Activated CD8-positive, alpha-beta memory T cell treated with anti-CD3 and anti-CD28 coated beads, Interleukin-2, amount 10 ng/mL, durations not matched to agents 7 days and 5 days (primary cell): ENCODE measurements around the gene HINFP. TPM values are rescaled to one million over a fixed set of nuclear protein-coding genes. Genes with fewer than 3 reads are reported as not detected.
"Not testable (repeated sequence)": the region's sequence is repeated elsewhere in the genome, so short reads cannot be mapped to it uniquely, and the experiment has no call there.

ENCODE experiments used
- ATAC-seq: fragments of 150-1000 bp; cut with Tn5 transposase; one replicate; pipeline ENCODE4 v1.10.0; 2021; ENCODE audit warnings: moderate library complexity
- CTCF ChIA-PET: fragments of 350-600 bp; sonication (Branson Sonifier 250); formaldehyde crosslinking; loops from one replicate; lab custom pipeline; 2021; ENCODE audit warnings: antibody characterized with exemption; lab: Charles Lee
- DNase-seq: peaks from one replicate; pipeline ENCODE4 v3.0.0-alpha.2; 2020
- H3K27ac Mint-ChIP-seq: one replicate; pipeline ENCODE4 v1.8.0; 2021; ENCODE audit warnings: mild to moderate bottlenecking, mixed read lengths
- H3K27me3 Mint-ChIP-seq: one replicate; pipeline ENCODE4 v1.8.0; 2021; ENCODE audit warnings: mixed read lengths
- H3K36me3 Mint-ChIP-seq: one replicate; pipeline ENCODE4 v1.8.0; 2021; ENCODE audit warnings: mild to moderate bottlenecking, mixed read lengths
- H3K4me1 Mint-ChIP-seq: one replicate; pipeline ENCODE4 v1.8.0; 2021; ENCODE audit warnings: mixed read lengths
- H3K4me3 Mint-ChIP-seq: one replicate; pipeline ENCODE4 v1.8.0; 2021; ENCODE audit warnings: mild to moderate bottlenecking, moderate library complexity, mixed read lengths
- H3K9me3 Mint-ChIP-seq: one replicate; pipeline ENCODE4 v1.8.0; 2022; ENCODE audit warnings: low read depth, mixed read lengths
- total RNA-seq, 2 experiments: library from RNA; stranded (reverse); gene quantifications; one replicate each; pipeline ENCODE4 v1.2.3, GENCODE V29; 2021

The HINFP gene
- total RNA-seq, 2 experiments from 2014 or later, result 40.4 to 43.0 TPM

DNA sequence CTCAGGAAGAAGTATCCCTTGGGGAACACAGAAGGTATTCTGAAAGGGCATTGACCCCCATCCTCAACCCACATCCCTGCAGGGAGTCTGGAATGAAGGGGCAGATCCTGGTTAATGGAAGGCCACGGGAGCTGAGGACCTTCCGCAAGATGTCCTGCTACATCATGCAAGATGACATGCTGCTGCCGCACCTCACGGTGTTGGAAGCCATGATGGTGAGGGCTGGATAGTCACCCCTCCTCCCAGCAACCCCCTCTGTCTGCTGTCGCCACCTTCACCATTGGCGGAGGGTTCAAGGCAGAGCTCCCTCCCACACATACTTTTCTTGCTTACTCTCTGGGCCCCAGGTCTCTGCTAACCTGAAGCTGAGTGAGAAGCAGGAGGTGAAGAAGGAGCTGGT is 32.8 kb downstream of the HINFP start:
- H3K36me3 Mint-ChIP-seq, result no peaks in the 10 kb centered on the region
- peaks cover 54% of the 10 kb centered on the region for H3K27me3 Mint-ChIP-seq
- DNase-seq (no peak), ATAC-seq (no peak)
- H3K4me1 Mint-ChIP-seq, result peaks cover 5% of the 10 kb centered on the region
- CTCF ChIA-PET, result interaction anchor here (0.6 to 1.7 kb wide), 3 partner anchors 15 to 44 kb away, joined by 3 to 5 read pairs (median 5); no protein-coding TSS in a partner anchor
- H3K27ac Mint-ChIP-seq, result no peak overlapping the region
- no peak overlapping the region for H3K4me3 Mint-ChIP-seq
- no peaks in the 10 kb centered on the region for H3K9me3 Mint-ChIP-seq

DNA sequence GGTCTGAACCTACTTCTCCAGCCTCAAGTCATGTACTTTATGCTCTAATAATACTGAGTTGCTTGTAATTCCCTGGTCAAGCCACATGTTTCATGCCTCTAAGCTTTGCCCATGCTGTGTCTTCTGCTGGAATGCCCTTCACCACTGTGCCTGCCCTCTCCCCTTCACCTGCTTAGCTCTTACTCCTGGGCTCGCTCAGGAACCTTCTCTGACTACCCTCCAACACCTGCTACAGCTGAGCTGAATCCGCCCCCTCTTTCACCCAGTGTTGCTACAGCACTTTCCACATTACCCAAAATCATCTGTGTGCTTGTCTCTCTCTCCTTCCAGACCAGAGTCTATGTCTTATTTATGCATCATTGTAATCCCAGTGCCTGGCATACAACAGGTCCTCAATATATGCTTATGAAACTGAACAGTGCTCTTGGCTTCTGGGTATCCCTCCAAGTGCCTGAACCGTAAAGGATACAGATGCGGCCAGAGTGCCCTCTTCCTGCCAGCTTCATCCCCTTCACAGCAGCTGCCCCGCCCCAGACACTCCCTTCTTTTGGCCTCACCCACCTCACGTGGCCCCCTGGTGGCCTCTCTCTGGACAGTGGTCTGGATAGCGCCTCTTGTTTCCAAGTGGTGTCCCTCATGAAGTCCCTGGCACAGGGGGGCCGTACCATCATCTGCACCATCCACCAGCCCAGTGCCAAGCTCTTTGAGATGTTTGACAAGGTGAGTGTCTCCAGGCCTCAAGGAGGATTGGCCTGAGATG is 34.5 kb downstream of the HINFP start:
- H3K36me3 Mint-ChIP-seq, result no peaks in the 10 kb centered on the region
- no peak overlapping the region for H3K4me3 Mint-ChIP-seq
- no peak overlapping the region for H3K27ac Mint-ChIP-seq
- CTCF ChIA-PET, result interaction anchor here (1.3 to 1.9 kb wide), 4 partner anchors 11 to 54 kb away, joined by 3 to 4 read pairs (median 3); partner anchors contain the start of genes DPAGT1 and HINFP
- H3K4me1 Mint-ChIP-seq, result peaks cover 4% of the 10 kb centered on the region
- ATAC-seq, result no peak
- peaks cover 41% of the 10 kb centered on the region for H3K27me3 Mint-ChIP-seq
- DNase-seq, result no peak
- no peaks in the 10 kb centered on the region for H3K9me3 Mint-ChIP-seq

DNA sequence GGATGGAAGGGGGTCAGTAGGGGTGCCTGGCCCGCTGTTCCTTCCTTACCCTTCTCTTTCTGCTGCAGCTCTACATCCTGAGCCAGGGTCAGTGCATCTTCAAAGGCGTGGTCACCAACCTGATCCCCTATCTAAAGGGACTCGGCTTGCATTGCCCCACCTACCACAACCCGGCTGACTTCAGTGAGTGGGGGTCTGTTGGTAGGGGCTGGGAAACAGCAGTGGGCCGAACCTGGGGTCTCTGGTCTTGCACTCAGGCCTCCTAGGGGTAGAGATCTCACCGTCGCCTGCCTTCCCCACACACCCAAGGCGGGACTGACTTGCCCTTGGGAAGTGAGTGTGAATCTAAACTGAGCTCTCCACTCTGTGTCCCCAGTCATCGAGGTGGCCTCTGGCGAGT is 35.1 kb downstream of the HINFP start:
- no peaks in the 10 kb centered on the region for H3K9me3 Mint-ChIP-seq

GRCh38 chr11:119157063-119157462 is 35.7 kb downstream of the HINFP start:
- H3K9me3 Mint-ChIP-seq, result no peaks in the 10 kb centered on the region
- DNase-seq (no peak), ATAC-seq (no peak)
- CTCF ChIA-PET, result interaction anchor here (1.3 to 1.9 kb wide), 3 partner anchors 12 to 39 kb away, joined by 4 read pairs; no protein-coding TSS in a partner anchor
- no peak overlapping the region for H3K27ac Mint-ChIP-seq
- H3K36me3 Mint-ChIP-seq, result no peaks in the 10 kb centered on the region
- H3K4me1 Mint-ChIP-seq, result peaks cover 4% of the 10 kb centered on the region
- peaks cover 30% of the 10 kb centered on the region for H3K27me3 Mint-ChIP-seq
- no peak overlapping the region for H3K4me3 Mint-ChIP-seq

More for the DNA sequence above, 35.1 kb downstream of the HINFP start:
- CTCF ChIA-PET, result interaction anchor here (1.3 to 1.9 kb wide), 4 partner anchors 11 to 54 kb away, joined by 3 to 4 read pairs (median 3); partner anchors contain the start of genes DPAGT1 and HINFP
- ATAC-seq (no peak), DNase-seq (no peak)
- Mint-ChIP-seq H3K4me1 (peaks cover 4% of the 10 kb centered on the region), H3K27ac (no peak overlapping the region), H3K4me3 (no peak overlapping the region), H3K27me3 (peaks cover 36% of the 10 kb centered on the region), H3K36me3 (no peaks in the 10 kb centered on the region)

DNA sequence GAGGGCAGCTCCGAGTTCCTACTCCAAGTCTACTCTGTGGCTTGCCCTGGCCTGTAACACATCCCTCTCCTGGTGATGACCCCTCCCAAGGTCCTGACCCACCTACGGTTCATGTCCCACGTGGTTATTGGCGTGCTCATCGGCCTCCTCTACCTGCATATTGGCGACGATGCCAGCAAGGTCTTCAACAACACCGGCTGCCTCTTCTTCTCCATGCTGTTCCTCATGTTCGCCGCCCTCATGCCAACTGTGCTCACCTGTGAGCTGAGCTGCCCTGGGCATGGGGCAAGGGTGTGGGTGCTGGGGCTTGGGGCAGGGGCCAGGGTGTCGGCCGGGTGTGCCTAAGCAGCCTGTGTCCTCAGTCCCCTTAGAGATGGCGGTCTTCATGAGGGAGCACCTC is 37.1 kb downstream of the HINFP start:
- no peak for ATAC-seq
- Mint-ChIP-seq H3K36me3 (no peaks in the 10 kb centered on the region), H3K4me3 (no peak overlapping the region), H3K27me3 (peaks cover 19% of the 10 kb centered on the region), H3K4me1 (peaks cover 4% of the 10 kb centered on the region), H3K9me3 (no peaks in the 10 kb centered on the region), H3K27ac (no peak overlapping the region)
- CTCF ChIA-PET, result interaction anchor here (1.3 to 1.5 kb wide), 2 partner anchors 11 to 38 kb away, joined by 4 read pairs; no protein-coding TSS in a partner anchor
- DNase-seq, result no peak

DNA sequence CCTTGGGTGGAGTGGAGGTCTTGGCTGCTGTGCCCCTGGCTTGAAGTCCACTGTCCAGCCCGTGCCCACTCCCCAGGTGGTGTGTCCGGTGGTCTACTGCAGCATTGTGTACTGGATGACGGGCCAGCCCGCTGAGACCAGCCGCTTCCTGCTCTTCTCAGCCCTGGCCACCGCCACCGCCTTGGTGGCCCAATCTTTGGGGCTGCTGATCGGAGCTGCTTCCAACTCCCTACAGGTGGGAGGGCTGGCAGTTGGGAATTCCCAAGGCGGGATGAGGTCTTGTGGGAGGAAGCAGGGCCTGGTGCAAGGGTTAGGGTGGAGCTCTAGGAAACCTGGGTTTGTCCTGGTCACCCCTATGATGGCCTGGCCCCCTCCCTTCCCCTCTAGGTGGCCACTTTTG is 38.8 kb downstream of the HINFP start:
- DNase-seq (no peak), ATAC-seq (no peak)
- H3K4me3 Mint-ChIP-seq, result no peak overlapping the region
- no peak overlapping the region for H3K27ac Mint-ChIP-seq
- CTCF ChIA-PET, result interaction anchor here (0.5 to 1.3 kb wide), 4 partner anchors 17 to 220 kb away, joined by 3 to 4 read pairs (median 3); no protein-coding TSS in a partner anchor
- no peaks in the 10 kb centered on the region for H3K9me3 Mint-ChIP-seq
- no peaks in the 10 kb centered on the region for H3K36me3 Mint-ChIP-seq
- peaks cover 10% of the 10 kb centered on the region for H3K27me3 Mint-ChIP-seq
- peaks cover 4% of the 10 kb centered on the region for H3K4me1 Mint-ChIP-seq

- no peak overlapping the region for H3K4me3 Mint-ChIP-seq
- H3K27ac Mint-ChIP-seq, result no peak overlapping the region
- ATAC-seq (no peak), DNase-seq (no peak)
- CTCF ChIA-PET, result no interaction called here
- peaks cover 2% of the 10 kb centered on the region for H3K27me3 Mint-ChIP-seq
- no peaks in the 10 kb centered on the region for H3K9me3 Mint-ChIP-seq
- no peaks in the 10 kb centered on the region for H3K36me3 Mint-ChIP-seq
- peaks cover 2% of the 10 kb centered on the region for H3K4me1 Mint-ChIP-seq
Measured at GRCh38 chr11:119161871-119162270, 40.5 kb downstream of the HINFP start.

- no peak overlapping the region for H3K4me3 Mint-ChIP-seq
- no peaks in the 10 kb centered on the region for H3K36me3 Mint-ChIP-seq
- H3K9me3 Mint-ChIP-seq, result no peaks in the 10 kb centered on the region
- no peak overlapping the region for H3K27ac Mint-ChIP-seq
- no peak for DNase-seq
- H3K27me3 Mint-ChIP-seq, result no peaks in the 10 kb centered on the region
- CTCF ChIA-PET, result interaction anchor here (1.1 to 1.2 kb wide), 2 partner anchors 11 to 109 kb away, joined by 3 read pairs; no protein-coding TSS in a partner anchor
- no peak for ATAC-seq
- H3K4me1 Mint-ChIP-seq, result peaks cover 16% of the 10 kb centered on the region
Measured at GRCh38 chr11:119166368-119167076, 45.1 kb downstream of the HINFP start.

DNA sequence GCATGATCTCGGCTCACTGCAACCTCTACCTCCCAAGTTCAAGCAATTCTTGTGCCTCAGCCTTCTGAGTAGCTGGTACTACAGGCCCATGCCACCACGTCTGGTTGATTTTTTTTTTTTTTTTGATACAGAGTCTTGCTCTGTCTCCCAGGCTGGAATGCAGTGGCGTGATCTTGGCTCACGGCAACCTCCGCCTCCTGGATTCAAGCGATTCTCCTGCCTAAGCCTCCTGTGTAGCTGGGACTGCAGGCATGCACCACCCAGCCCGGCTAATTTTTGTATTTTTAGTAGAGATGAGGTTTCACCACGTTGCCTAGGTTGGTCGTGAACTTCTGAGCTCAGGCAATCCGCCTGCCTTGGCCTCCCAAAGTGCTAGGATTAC is 45.7 kb downstream of the HINFP start:
- H3K36me3 Mint-ChIP-seq, H3K9me3 Mint-ChIP-seq, H3K4me3 Mint-ChIP-seq, H3K27ac Mint-ChIP-seq, DNase-seq, ATAC-seq, H3K27me3 Mint-ChIP-seq: not testable (repeated sequence)
- peaks cover 16% of the 10 kb centered on the region for H3K4me1 Mint-ChIP-seq
- CTCF ChIA-PET, result interaction anchor here (1.1 to 1.2 kb wide), 2 partner anchors 11 to 109 kb away, joined by 3 read pairs; no protein-coding TSS in a partner anchor

DNA sequence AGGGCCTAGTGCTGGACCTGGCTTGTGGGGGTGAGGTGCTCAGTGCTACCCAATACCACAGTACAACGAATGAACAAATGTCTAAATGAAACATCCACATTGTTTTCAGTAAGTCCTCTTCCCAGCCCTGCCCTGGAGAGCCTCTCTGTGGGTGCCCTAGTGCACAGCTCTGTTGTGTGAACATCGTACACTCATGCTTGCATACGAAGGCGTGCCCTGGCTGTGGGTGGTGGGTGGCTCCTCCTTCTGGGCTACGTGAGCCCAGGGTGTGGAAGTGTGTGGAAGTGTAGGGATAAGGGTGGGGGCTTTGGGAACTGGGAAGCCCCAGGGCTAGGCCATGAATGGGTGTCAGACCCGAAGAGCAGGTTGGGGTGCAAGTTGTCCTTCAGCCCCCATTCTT is 46.6 kb downstream of the HINFP start:
- ATAC-seq, result no peak
- H3K4me1 Mint-ChIP-seq, result peaks cover 20% of the 10 kb centered on the region
- H3K36me3 Mint-ChIP-seq, result no peaks in the 10 kb centered on the region
- CTCF ChIA-PET, result interaction anchor here (1.2 to 2.0 kb wide), 2 partner anchors 110 to 156 kb away, joined by 3 to 13 read pairs; no protein-coding TSS in a partner anchor
- H3K9me3 Mint-ChIP-seq, result no peaks in the 10 kb centered on the region
- peak overlapping the region; percentile 53 for H3K27ac Mint-ChIP-seq
- H3K4me3 Mint-ChIP-seq, result peak overlapping the region; percentile 51
- H3K27me3 Mint-ChIP-seq, result no peaks in the 10 kb centered on the region
- DNase-seq, result no peak

DNA sequence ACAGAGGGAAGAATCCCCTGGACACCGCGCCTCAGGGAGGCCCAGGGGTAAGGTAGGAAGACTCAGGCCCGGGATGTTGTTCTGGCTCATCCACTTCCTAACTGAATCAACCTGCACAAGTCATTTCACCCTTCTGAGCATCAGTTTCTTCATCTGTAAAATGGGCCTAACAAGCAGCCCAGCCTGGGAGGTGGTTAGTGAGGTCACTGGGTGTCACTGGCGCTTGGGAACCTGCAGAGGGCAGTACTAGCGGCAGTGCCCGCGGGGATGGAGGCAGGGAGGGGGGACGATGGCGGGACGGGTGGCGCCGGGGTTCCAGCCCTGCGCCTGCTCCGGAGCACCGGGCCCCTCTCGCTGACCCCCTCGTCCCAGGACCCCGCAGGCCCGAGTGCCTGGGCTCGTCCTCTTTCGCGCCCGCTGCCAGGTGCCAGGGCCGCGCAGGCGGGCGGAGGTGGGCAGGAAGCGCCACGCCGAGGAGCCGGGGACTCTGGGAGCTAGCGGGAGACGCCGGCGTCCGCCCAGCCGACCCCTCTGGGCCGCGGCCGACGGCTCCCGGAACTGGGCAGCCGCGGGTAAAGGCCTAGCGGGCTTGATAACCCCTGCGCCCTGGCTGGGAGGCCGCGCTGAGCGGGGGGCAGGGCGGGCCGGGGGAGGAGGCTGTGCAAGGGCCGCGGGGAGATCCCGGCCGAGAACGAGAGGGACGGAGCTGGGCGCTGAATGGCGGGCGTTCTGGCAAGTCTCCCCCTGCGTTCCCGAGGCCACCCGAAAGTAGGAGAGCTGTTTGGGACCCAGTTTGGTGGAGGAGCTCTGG is 47.3 kb downstream of the HINFP start, which contains the start of gene NLRX1:
NLRX1 (plus strand) TSS at position 255 of the 811 bp plus-strand sequence. CDS start 2,679 bp downstream, outside the sequence.
- peak; percentile 95 for ATAC-seq
- Mint-ChIP-seq H3K36me3 (no peaks in the 10 kb centered on the region), H3K27ac (peak within 1 kb of the TSS; percentile 91), H3K27me3 (no peaks in the 10 kb centered on the region), H3K9me3 (no peaks in the 10 kb centered on the region), H3K4me1 (peaks cover 20% of the 10 kb centered on the region), H3K4me3 (peak within 1 kb of the TSS; percentile 85)
- CTCF ChIA-PET, result interaction anchor here (0.7 to 3.4 kb wide), 33 partner anchors 9 to 187 kb away, joined by 3 to 25 read pairs (median 4); partner anchors contain the start of genes C2CD2L, CBL, NHERF4 and RNF26
- peak; percentile 91 for DNase-seq

- CTCF ChIA-PET, result interaction anchor here (0.7 to 3.4 kb wide), 34 partner anchors 8 to 406 kb away, joined by 3 to 25 read pairs (median 4); partner anchors contain the start of genes C2CD2L, CBL, NHERF4 and RNF26
- DNase-seq (peak; percentile 66), ATAC-seq (peak; percentile 47)
- peak overlapping the region; percentile 91 for H3K27ac Mint-ChIP-seq
- H3K9me3 Mint-ChIP-seq, result no peaks in the 10 kb centered on the region
- H3K4me3 Mint-ChIP-seq, result peak overlapping the region; percentile 85
- H3K27me3 Mint-ChIP-seq, result no peaks in the 10 kb centered on the region
- peaks cover 20% of the 10 kb centered on the region for H3K4me1 Mint-ChIP-seq
- H3K36me3 Mint-ChIP-seq, result peaks cover 2% of the 10 kb centered on the region
Measured at GRCh38 chr11:119169282-119169719, 47.9 kb downstream of the HINFP start.
